Adrenal gland (tissue), 12 donors: ENCODE measurements around the gene DDC. TPM values are rescaled to one million over a fixed set of nuclear protein-coding genes. Genes with fewer than 3 reads are reported as not detected.

Experiments
- DNase-seq, 7 donors: peaks; one replicate each; pipeline ENCODE4 v3.0.0-alpha.2; 2019 to 2020
- H3K27ac ChIP-seq, 5 donors: fragments of 200-600 bp; sonication (generic) in 4 of 5; 1 replicate in 3 of 5; 2 replicates in 2 of 5; pipeline versions ENCODE4 v1.5.1 to v1.8.0; 2016 to 2020; ENCODE audit warnings: mild to moderate bottlenecking in 1 of 5
- H3K27me3 ChIP-seq: fragments of 200-600 bp; 2 replicates; pipeline ENCODE4 v1.8.0; 2021
- H3K36me3 ChIP-seq, 2 donors: fragments of 200-600 bp; replicated peaks in 1 of 2; 1 replicate in 1 of 2; 2 replicates in 1 of 2; pipeline versions ENCODE4 v1.5.1 to v1.8.0; 2018 to 2022
- H3K4me1 ChIP-seq, 2 donors: fragments of 200-600 bp; replicated peaks in 1 of 2; 1 replicate in 1 of 2; 2 replicates in 1 of 2; pipeline versions ENCODE4 v1.5.1 to v1.8.0; 2018 to 2021
- H3K4me3 ChIP-seq, 4 donors: fragments of 200-600 bp; sonication (generic) in 3 of 4; one replicate each; pipeline ENCODE4 v1.5.1; 2016 to 2018
- H3K9me3 ChIP-seq, 3 donors: fragments of 200-600 bp; sonication (generic) in 1 of 3; replicated peaks in 1 of 3; 1 replicate in 2 of 3; 2 replicates in 1 of 3; pipeline versions ENCODE4 v1.5.1 to v1.8.0; 2016 to 2021
- POLR2A ChIP-seq, 2 donors: fragments of 450-650 bp; IDR thresholded peaks; one replicate each; pipeline ENCODE4 v1.6.1; 2017; ENCODE audit warnings: antibody characterized with exemption in 2 of 2, mild to moderate bottlenecking in 2 of 2, moderate library complexity in 1 of 2
- WGBS, 4 donors: extraction: QIAGEN DNeasy Blood & Tissue Kit in 2 of 4; methylation state at CpG; one replicate each; pipeline versions ENCODE4 v1.1.5 to v1.1.7; 2013 to 2017; 5-methylcytosine and 5-hydroxymethylcytosine counted together
- intact Hi-C, 2 donors: fragments of 100-400 bp; cut with DNase I; formaldehyde crosslinking; loops; one replicate each; pipeline versions ENCODE4 v1.14.1 to v1.15.0; 2022 to 2023
- polyA plus RNA-seq, 3 donors: library from polyadenylated mRNA; stranded (reverse); fragments of 200-250 nt in 2 of 3; fragments of 350-450 nt in 1 of 3; fragmentation: Illumina TruSeq in 1 of 3; extraction: RNeasy Lipid Tissue Mini Kit (QIAGEN cat#74804) in 1 of 3; gene quantifications; one replicate each; pipeline ENCODE4 v1.2.3, GENCODE V29; 2013 to 2014
- total RNA-seq, 9 donors: library from RNA; depleted of rRNA in 4 of 9; stranded (reverse); fragments of >200 nt in 4 of 9; fragments of 120-200 nt in 1 of 9; fragmentation: NEBNext Ultra II Directional in 1 of 9; extraction: Animal tissue kit (Norgen Biotek cat#: 25700) in 1 of 9; gene quantifications; one replicate each; pipeline versions ENCODE4 v1.1.0 to v1.2.4, GENCODE V29; 2013 to 2023
- TF ChIP-seq, protein P1 (sequence below), 6 experiments: fragments of 450-650 bp in 4 of 6; fragments of 200-600 bp in 2 of 6; sonication (generic) in 1 of 6; IDR thresholded peaks; 1 replicate in 5 of 6; 2 replicates in 1 of 6; pipeline versions ENCODE4 v1.5.1 to v1.8.0; 2016 to 2021; ENCODE audit warnings: antibody characterized with exemption in 6 of 6, mild to moderate bottlenecking in 2 of 6, moderate library complexity in 1 of 6
- donor health status: healthy with polysubstance abuse.
- donor health status: Bipolar disorder and iron deficiency.
- donor health status: DM: yes; HTN: yes; CAD: no.
- donor health status: DM: no; HTN: no; CAD: no.
- donor health status: DM: no; HTN: no; CAD: no.
- donor health status: DM: yes; HTN: yes; CAD: no.

DDC gene
- total and polyA plus RNA-seq, 12 donors = 0.58 to 52.7 (median 15.4) TPM

- intact Hi-C loops = loop anchor here in 1 of 2 donors (5.0 to 10.0 kb wide), 2 partner anchors 276 to 323 kb away; partner anchors contain the start of gene ZPBP
- no peak for TF ChIP-seq POLR2A (IDR thresholded peaks at IDR 0.05)
- TF ChIP-seq, protein P1, sequence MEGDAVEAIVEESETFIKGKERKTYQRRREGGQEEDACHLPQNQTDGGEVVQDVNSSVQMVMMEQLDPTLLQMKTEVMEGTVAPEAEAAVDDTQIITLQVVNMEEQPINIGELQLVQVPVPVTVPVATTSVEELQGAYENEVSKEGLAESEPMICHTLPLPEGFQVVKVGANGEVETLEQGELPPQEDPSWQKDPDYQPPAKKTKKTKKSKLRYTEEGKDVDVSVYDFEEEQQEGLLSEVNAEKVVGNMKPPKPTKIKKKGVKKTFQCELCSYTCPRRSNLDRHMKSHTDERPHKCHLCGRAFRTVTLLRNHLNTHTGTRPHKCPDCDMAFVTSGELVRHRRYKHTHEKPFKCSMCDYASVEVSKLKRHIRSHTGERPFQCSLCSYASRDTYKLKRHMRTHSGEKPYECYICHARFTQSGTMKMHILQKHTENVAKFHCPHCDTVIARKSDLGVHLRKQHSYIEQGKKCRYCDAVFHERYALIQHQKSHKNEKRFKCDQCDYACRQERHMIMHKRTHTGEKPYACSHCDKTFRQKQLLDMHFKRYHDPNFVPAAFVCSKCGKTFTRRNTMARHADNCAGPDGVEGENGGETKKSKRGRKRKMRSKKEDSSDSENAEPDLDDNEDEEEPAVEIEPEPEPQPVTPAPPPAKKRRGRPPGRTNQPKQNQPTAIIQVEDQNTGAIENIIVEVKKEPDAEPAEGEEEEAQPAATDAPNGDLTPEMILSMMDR (IDR thresholded peaks at IDR 0.05) = peak; percentile 63 to 81 (median 72)
- H3K27ac ChIP-seq = no peak overlapping the region
- H3K9me3 ChIP-seq = no peaks in the 10 kb centered on the region
- H3K27me3 ChIP-seq = no peaks in the 10 kb centered on the region
- H3K36me3 ChIP-seq = no peaks in the 10 kb centered on the region
- WGBS, 4 donors = 0 to 6% (median 4%) methylated on average over 2 to 4 of the region's 4 CpGs
- no peaks in the 10 kb centered on the region for H3K4me1 ChIP-seq
- no peak overlapping the region for H3K4me3 ChIP-seq
- DNase-seq = peak; percentile 65 to 88 (median 72)
These were observed 147.1 kb downstream of the DDC start for GRCh38 chr7:50418086-50418515.

DNA sequence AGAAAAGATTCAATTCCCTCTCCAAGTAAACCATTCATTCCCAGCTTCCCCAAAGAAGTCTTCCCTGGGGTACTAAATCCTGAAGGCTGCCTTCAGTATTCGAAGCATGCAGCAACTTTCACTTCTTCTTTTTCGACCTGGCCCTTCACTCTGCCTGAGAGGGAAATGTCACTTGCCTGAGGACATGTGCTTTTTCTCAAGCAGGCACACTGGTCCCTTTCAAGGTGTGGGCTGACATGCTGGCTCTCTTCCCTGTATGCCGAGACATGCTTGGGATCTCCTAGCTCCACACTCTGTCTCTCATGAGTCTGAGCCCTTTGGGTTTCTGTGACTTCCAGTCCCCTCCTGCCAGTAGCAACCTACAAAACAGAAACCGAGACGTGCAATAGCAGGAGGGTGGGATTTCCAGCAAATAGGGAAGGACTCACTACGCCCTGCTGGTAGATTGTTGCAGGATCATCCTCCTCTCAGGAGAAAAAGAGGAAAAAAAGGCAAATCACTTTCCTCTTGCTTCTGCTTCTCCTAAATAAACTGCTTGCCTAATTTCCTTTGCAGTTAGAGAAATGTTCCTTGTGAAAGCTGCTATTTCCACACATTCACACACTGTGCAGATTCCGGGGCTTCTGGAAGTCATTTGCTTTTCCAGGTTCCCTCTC, 148.6 kb downstream of the DDC start:
- TF ChIP-seq, protein P1 (IDR thresholded peaks at IDR 0.05) = no peak
- no peak for TF ChIP-seq POLR2A (IDR thresholded peaks at IDR 0.05)
- Histone ChIP-seq H3K9me3 (no peaks in the 10 kb centered on the region), H3K4me3 (no peak overlapping the region), H3K36me3 (no peaks in the 10 kb centered on the region), H3K27me3 (no peaks in the 10 kb centered on the region), H3K4me1 (no peaks in the 10 kb centered on the region), H3K27ac (no peak overlapping the region)
- intact Hi-C loops = loop anchor here in 1 of 2 donors (5.0 to 10.0 kb wide), 2 partner anchors 274 to 322 kb away; partner anchors contain the start of gene ZPBP
- DNase-seq = no peak
- 49 to 65% (median 57%) methylated on average over 7 of the region's 7 CpGs for WGBS, 4 donors

GRCh38 chr7:50415844-50416364, 149.3 kb downstream of the DDC start:
- Histone ChIP-seq H3K4me1 (no peaks in the 10 kb centered on the region), H3K27ac (no peak overlapping the region), H3K27me3 (no peaks in the 10 kb centered on the region), H3K4me3 (no peak overlapping the region), H3K9me3 (no peaks in the 10 kb centered on the region), H3K36me3 (no peaks in the 10 kb centered on the region)
- no peak for TF ChIP-seq POLR2A (IDR thresholded peaks at IDR 0.05)
- TF ChIP-seq, protein P1 (IDR thresholded peaks at IDR 0.05) = no peak
- intact Hi-C loops = loop anchor here in 1 of 2 donors (5.0 to 10.0 kb wide), 2 partner anchors 274 to 321 kb away; partner anchors contain the start of gene ZPBP
- WGBS, 4 donors = 60 to 71% (median 66%) methylated on average over 6 of the region's 6 CpGs
- DNase-seq = no peak

DNA sequence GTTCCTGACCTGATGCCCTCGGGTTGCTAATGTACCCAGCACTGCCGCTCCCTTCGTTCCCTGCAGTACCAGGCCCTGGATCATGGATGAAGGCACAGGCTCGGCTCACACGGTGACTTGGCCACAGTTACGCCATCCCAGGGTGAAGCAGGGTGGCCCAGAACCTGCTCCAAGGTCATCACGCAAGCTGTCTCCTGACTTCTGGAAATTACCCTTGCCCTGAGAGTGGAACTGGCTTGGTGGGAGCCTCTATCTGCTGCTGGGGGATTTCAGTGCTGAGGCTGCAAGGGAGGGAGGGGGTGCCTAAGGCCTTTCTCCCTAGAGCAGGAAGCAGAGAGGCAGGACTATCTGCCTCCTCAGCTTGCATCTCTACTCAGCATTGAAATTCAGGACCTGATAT, 151.6 kb downstream of the DDC start:
- Histone ChIP-seq H3K9me3 (no peaks in the 10 kb centered on the region), H3K27me3 (no peaks in the 10 kb centered on the region), H3K4me1 (no peaks in the 10 kb centered on the region), H3K4me3 (no peak overlapping the region), H3K27ac (no peak overlapping the region), H3K36me3 (no peaks in the 10 kb centered on the region)
- WGBS, 4 donors = 85 to 87% (median 87%) methylated on average over 7 of the region's 7 CpGs; no CpG with 5 or more reads in 1 of the 4 donors
- TF ChIP-seq, protein P1 (IDR thresholded peaks at IDR 0.05) = no peak
- no peak for TF ChIP-seq POLR2A (IDR thresholded peaks at IDR 0.05)
- no peak for DNase-seq
- intact Hi-C loops = loop anchor here (5.0 to 10.0 kb wide), 2 partner anchors 201 to 319 kb away; partner anchors contain the start of gene ZPBP (in 1 of the 2)
